ENCODE measurements around the gene PKHD1. TPM values are rescaled to one million over a fixed set of nuclear protein-coding genes. Genes with fewer than 3 reads are reported as not detected.

PKHD1 gene
- polyA plus RNA-seq, 1 of the 3 experiments (the other 2 are of a cell fraction) = not detected

DNA sequence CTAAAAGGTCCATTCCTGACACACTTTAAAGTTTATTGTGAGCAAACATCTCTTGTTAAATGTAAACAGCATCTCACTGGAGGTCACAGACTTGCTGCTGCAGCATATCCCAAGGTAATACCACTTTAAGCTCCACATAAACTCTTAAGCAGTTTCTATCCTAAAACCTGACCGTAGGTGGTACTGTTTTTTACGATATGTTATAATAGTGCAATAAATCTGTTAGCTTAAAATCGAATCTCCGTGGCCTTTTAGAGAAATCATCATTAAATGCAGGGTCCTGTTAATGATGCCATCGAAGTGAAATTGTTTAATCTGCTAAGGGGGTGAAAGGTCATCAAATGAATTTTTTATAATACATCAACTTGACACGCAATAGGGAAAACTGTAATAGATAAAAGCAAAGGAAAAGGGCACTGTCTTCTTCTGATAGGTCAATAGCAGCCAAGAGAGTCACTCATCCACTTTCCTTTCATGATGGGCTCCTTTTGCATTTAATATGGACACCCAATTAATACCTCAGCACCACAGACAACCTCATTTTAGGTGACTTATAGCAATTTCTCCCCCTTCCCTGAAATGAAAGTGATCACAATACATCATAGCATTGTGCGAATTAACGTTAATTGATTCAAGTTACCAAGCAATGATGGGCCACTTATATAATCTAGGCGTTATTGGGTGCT is 436.1 kb downstream of the PKHD1 start:
- ChIA-PET CTCF (interaction anchor here (1.1 kb wide), 1 partner anchor 16 kb away, joined by 3 read pairs; no protein-coding TSS in a partner anchor), POLR2A (no interaction called here)
- Histone ChIP-seq H3F3A (replicated peaks; ENCODE audit: insufficient read depth) (no peaks in the 10 kb centered on the region), H3K36me3 (replicated peaks in 1 of 2; ENCODE audit: control insufficient read depth in 1 of 2, insufficient read depth in 2 of 2, low read length in 1 of 2) (no peaks in the 10 kb centered on the region), H4K20me1 (ENCODE audit: insufficient read depth) (no peaks in the 10 kb centered on the region), H3K9me2 (no peaks in the 10 kb centered on the region), H3K4me3 (ENCODE audit: low read depth in 2 of 2, low read length in 1 of 2) (no peak overlapping the region), H3K9ac (no peak overlapping the region), H3K9me3 (no peaks in the 10 kb centered on the region), H3K27ac (ENCODE audit: low read depth in 2 of 2, low read length in 1 of 2) (no peak overlapping the region), H3K79me2 (ENCODE audit: insufficient read depth) (no peaks in the 10 kb centered on the region), H3K4me1 (ENCODE audit: control insufficient read depth in 1 of 2, insufficient read depth in 2 of 2, low read depth in 1 of 2, low read length in 1 of 2) (no peaks in the 10 kb centered on the region; a peak in 1 of 4 replicates), H3K4me2 (no peak overlapping the region), H2AFZ (ENCODE audit: low read depth) (no peak overlapping the region), H3K27me3 (ENCODE audit: insufficient read depth) (no peaks in the 10 kb centered on the region)
- TF ChIP-seq FOXM1 (IDR thresholded peaks at IDR 0.05; ENCODE audit: low read depth) (no peak), GATA2 (CRISPR knock-in tag; IDR thresholded peaks at IDR 0.05) (no peak), RXRA (IDR thresholded peaks at IDR 0.05; ENCODE audit: borderline replicate concordance, low read depth) (no peak)
- TF ChIP-seq, protein P1, sequence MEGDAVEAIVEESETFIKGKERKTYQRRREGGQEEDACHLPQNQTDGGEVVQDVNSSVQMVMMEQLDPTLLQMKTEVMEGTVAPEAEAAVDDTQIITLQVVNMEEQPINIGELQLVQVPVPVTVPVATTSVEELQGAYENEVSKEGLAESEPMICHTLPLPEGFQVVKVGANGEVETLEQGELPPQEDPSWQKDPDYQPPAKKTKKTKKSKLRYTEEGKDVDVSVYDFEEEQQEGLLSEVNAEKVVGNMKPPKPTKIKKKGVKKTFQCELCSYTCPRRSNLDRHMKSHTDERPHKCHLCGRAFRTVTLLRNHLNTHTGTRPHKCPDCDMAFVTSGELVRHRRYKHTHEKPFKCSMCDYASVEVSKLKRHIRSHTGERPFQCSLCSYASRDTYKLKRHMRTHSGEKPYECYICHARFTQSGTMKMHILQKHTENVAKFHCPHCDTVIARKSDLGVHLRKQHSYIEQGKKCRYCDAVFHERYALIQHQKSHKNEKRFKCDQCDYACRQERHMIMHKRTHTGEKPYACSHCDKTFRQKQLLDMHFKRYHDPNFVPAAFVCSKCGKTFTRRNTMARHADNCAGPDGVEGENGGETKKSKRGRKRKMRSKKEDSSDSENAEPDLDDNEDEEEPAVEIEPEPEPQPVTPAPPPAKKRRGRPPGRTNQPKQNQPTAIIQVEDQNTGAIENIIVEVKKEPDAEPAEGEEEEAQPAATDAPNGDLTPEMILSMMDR (IDR thresholded peaks at IDR 0.05) = no peak
- TF ChIP-seq, protein P2, sequence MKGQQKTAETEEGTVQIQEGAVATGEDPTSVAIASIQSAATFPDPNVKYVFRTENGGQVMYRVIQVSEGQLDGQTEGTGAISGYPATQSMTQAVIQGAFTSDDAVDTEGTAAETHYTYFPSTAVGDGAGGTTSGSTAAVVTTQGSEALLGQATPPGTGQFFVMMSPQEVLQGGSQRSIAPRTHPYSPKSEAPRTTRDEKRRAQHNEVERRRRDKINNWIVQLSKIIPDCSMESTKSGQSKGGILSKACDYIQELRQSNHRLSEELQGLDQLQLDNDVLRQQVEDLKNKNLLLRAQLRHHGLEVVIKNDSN (IDR thresholded peaks at IDR 0.05; ENCODE audit: borderline replicate concordance, low read depth) = no peak
- 53% methylated on average over 9 of the region's 9 CpGs for WGBS (ENCODE audit: low lambda C conversion rate)
- DNase-seq = no peak

DNA sequence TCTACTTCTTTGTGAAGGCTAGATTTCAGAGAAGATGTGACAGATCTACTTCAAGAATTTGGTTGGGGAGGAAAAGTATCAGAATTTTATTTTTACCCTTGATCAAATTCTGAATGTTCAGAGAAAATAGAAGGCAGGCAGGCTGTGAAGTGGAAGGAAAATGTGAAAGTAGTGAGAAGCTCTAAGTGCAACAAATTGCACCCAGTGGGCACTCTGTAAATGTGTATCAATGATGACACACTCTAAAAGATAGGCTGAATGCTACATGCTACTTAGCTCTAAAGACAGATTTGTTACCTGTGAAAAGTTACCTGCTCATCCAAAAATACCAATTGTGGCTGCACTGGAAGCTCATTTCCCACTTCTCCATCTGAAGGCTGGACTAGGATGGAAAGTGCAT is 438.6 kb downstream of the PKHD1 start:
- Histone ChIP-seq H2AFZ (ENCODE audit: low read depth) (no peak overlapping the region), H3K9me3 (no peaks in the 10 kb centered on the region), H3K79me2 (ENCODE audit: insufficient read depth) (no peaks in the 10 kb centered on the region), H3K4me2 (no peak overlapping the region), H3K36me3 (replicated peaks in 1 of 2; ENCODE audit: control insufficient read depth in 1 of 2, insufficient read depth in 2 of 2, low read length in 1 of 2) (no peaks in the 10 kb centered on the region), H3F3A (replicated peaks; ENCODE audit: insufficient read depth) (no peaks in the 10 kb centered on the region), H3K4me3 (ENCODE audit: low read depth in 2 of 2, low read length in 1 of 2) (no peak overlapping the region), H3K27me3 (ENCODE audit: insufficient read depth) (no peaks in the 10 kb centered on the region), H3K27ac (ENCODE audit: low read depth in 2 of 2, low read length in 1 of 2) (no peak overlapping the region), H3K4me1 (ENCODE audit: control insufficient read depth in 1 of 2, insufficient read depth in 2 of 2, low read depth in 1 of 2, low read length in 1 of 2) (no peaks in the 10 kb centered on the region; a peak in 1 of 4 replicates), H3K9me2 (no peaks in the 10 kb centered on the region), H4K20me1 (ENCODE audit: insufficient read depth) (no peaks in the 10 kb centered on the region), H3K9ac (no peak overlapping the region)
- no peak for TF ChIP-seq FOXM1 (IDR thresholded peaks at IDR 0.05; ENCODE audit: low read depth)
- TF ChIP-seq, protein P1 (IDR thresholded peaks at IDR 0.05) = no peak
- no peak for DNase-seq
- ChIA-PET CTCF (interaction anchor here (0.6 to 1.5 kb wide), 3 partner anchors 27 to 327 kb away, joined by 3 to 4 read pairs (median 3); no protein-coding TSS in a partner anchor), POLR2A (no interaction called here)

All from SK-N-SH (cell line).